Measurements from ENCODE around the gene FPGS.
"Not testable (repeated sequence)": the region's sequence is repeated elsewhere in the genome, so short reads cannot be mapped to it uniquely, and the experiment has no call there.

Gene FPGS

GRCh38 chr9:127802576-127803443 is at the start of gene FPGS:
TSS of gene FPGS (plus strand) at chr9:127802882. CDS start at chr9:127802925, 43 bp downstream.
- Histone ChIP-seq H3K27me3 (ENCODE audit: control insufficient read depth in 1 of 2, insufficient read depth in 2 of 2, low read length in 2 of 2) (no peaks in the 10 kb centered on the region), H3K4me3 (ENCODE audit: low read depth in 1 of 2, low read length in 2 of 2) (peak within 1 kb of the TSS; percentile 67 to 79), H3K27ac (ENCODE audit: low read depth, low read length) (peak within 1 kb of the TSS; percentile 90), H3K4me1 (ENCODE audit: insufficient read depth, low read length) (peaks cover 20% of the 10 kb centered on the region), H3K36me3 (ENCODE audit: insufficient read depth, low read length) (peaks cover 7% of the 10 kb centered on the region), H3K9ac (ENCODE audit: low read length) (peak within 1 kb of the TSS; percentile 81), H3K9me3 (ENCODE audit: low read length) (no peaks in the 10 kb centered on the region)

- Histone ChIP-seq H3K36me3 (ENCODE audit: insufficient read depth, low read length) (no peaks in the 10 kb centered on the region), H3K4me3 (ENCODE audit: low read depth in 1 of 2, low read length in 2 of 2) (no peak overlapping the region), H3K9ac (ENCODE audit: low read length) (no peak overlapping the region), H3K27ac (ENCODE audit: low read depth, low read length) (no peak overlapping the region), H3K9me3 (ENCODE audit: low read length) (no peaks in the 10 kb centered on the region), H3K4me1 (ENCODE audit: insufficient read depth, low read length) (no peaks in the 10 kb centered on the region), H3K27me3 (ENCODE audit: control insufficient read depth in 1 of 2, insufficient read depth in 2 of 2, low read length in 2 of 2) (peaks cover 9 to 29% of the 10 kb centered on the region in 2 donors)
These were observed 49.5 kb upstream of the FPGS start for GRCh38 chr9:127753148-127753547.

- H3K4me3 ChIP-seq (ENCODE audit: low read depth in 1 of 2, low read length in 2 of 2), result no peak overlapping the region
These were observed 49.1 kb upstream of the FPGS start for GRCh38 chr9:127753622-127754021.

GRCh38 chr9:127754099-127755060 is 48.3 kb upstream of the FPGS start:
- Histone ChIP-seq H3K4me1 (ENCODE audit: insufficient read depth, low read length) (no peaks in the 10 kb centered on the region), H3K27ac (ENCODE audit: low read depth, low read length) (no peak overlapping the region), H3K27me3 (ENCODE audit: control insufficient read depth in 1 of 2, insufficient read depth in 2 of 2, low read length in 2 of 2) (peaks cover 9 to 29% of the 10 kb centered on the region in 2 donors), H3K9me3 (ENCODE audit: low read length) (no peaks in the 10 kb centered on the region), H3K4me3 (ENCODE audit: low read depth in 1 of 2, low read length in 2 of 2) (no peak overlapping the region), H3K9ac (ENCODE audit: low read length) (no peak overlapping the region), H3K36me3 (ENCODE audit: insufficient read depth, low read length) (no peaks in the 10 kb centered on the region)

More at GRCh38 chr9:127753622-127754021, 49.1 kb upstream of the FPGS start:
- Histone ChIP-seq H3K27me3 (ENCODE audit: control insufficient read depth in 1 of 2, insufficient read depth in 2 of 2, low read length in 2 of 2) (peaks cover 9 to 29% of the 10 kb centered on the region in 2 donors), H3K4me1 (ENCODE audit: insufficient read depth, low read length) (no peaks in the 10 kb centered on the region), H3K9ac (ENCODE audit: low read length) (no peak overlapping the region), H3K36me3 (ENCODE audit: insufficient read depth, low read length) (no peaks in the 10 kb centered on the region), H3K27ac (ENCODE audit: low read depth, low read length) (no peak overlapping the region), H3K9me3 (ENCODE audit: low read length) (no peaks in the 10 kb centered on the region)

GRCh38 chr9:127755061-127756060 is 47.3 kb upstream of the FPGS start:
- H3K4me1 ChIP-seq (ENCODE audit: insufficient read depth, low read length), result no peaks in the 10 kb centered on the region
- H3K27me3 ChIP-seq (ENCODE audit: control insufficient read depth in 1 of 2, insufficient read depth in 2 of 2, low read length in 2 of 2), result peaks cover 9 to 29% of the 10 kb centered on the region in 2 donors
- no peak overlapping the region for H3K27ac ChIP-seq (ENCODE audit: low read depth, low read length)
- no peaks in the 10 kb centered on the region for H3K9me3 ChIP-seq (ENCODE audit: low read length)
- H3K9ac ChIP-seq (ENCODE audit: low read length), result no peak overlapping the region
- H3K36me3 ChIP-seq (ENCODE audit: insufficient read depth, low read length), result no peaks in the 10 kb centered on the region
- H3K4me3 ChIP-seq (ENCODE audit: low read depth in 1 of 2, low read length in 2 of 2), result no peak overlapping the region

GRCh38 chr9:127756233-127756632 is 46.4 kb upstream of the FPGS start:
- Histone ChIP-seq H3K4me3 (ENCODE audit: low read depth in 1 of 2, low read length in 2 of 2) (no peak overlapping the region), H3K9me3 (ENCODE audit: low read length) (no peaks in the 10 kb centered on the region), H3K27ac (ENCODE audit: low read depth, low read length) (no peak overlapping the region), H3K36me3 (ENCODE audit: insufficient read depth, low read length) (no peaks in the 10 kb centered on the region), H3K9ac (ENCODE audit: low read length) (no peak overlapping the region), H3K4me1 (ENCODE audit: insufficient read depth, low read length) (no peaks in the 10 kb centered on the region), H3K27me3 (ENCODE audit: control insufficient read depth in 1 of 2, insufficient read depth in 2 of 2, low read length in 2 of 2) (peaks cover 9 to 29% of the 10 kb centered on the region in 2 donors)

- H3K27me3 ChIP-seq (ENCODE audit: control insufficient read depth in 1 of 2, insufficient read depth in 2 of 2, low read length in 2 of 2), result peaks cover 9 to 28% of the 10 kb centered on the region in 2 donors
- not testable (repeated sequence) for H3K4me3 ChIP-seq (ENCODE audit: low read depth in 1 of 2, low read length in 2 of 2)
These were observed 45.9 kb upstream of the FPGS start for GRCh38 chr9:127756776-127757175.

GRCh38 chr9:127758843-127759242 is 43.8 kb upstream of the FPGS start:
- Histone ChIP-seq H3K9ac (ENCODE audit: low read length) (no peak overlapping the region), H3K27ac (ENCODE audit: low read depth, low read length) (no peak overlapping the region), H3K4me3 (ENCODE audit: low read depth in 1 of 2, low read length in 2 of 2) (no peak overlapping the region), H3K27me3 (ENCODE audit: control insufficient read depth in 1 of 2, insufficient read depth in 2 of 2, low read length in 2 of 2) (peaks cover 5 to 18% of the 10 kb centered on the region in 2 donors), H3K4me1 (ENCODE audit: insufficient read depth, low read length) (peaks cover 10% of the 10 kb centered on the region), H3K36me3 (ENCODE audit: insufficient read depth, low read length) (no peaks in the 10 kb centered on the region), H3K9me3 (ENCODE audit: low read length) (no peaks in the 10 kb centered on the region)

More at GRCh38 chr9:127756776-127757175, 45.9 kb upstream of the FPGS start:
- H3K27ac ChIP-seq (ENCODE audit: low read depth, low read length); H3K9ac ChIP-seq (ENCODE audit: low read length); H3K4me1 ChIP-seq (ENCODE audit: insufficient read depth, low read length); H3K36me3 ChIP-seq (ENCODE audit: insufficient read depth, low read length); H3K9me3 ChIP-seq (ENCODE audit: low read length): not testable (repeated sequence)

GRCh38 chr9:127761061-127761460 is 41.6 kb upstream of the FPGS start:
- Histone ChIP-seq H3K27me3 (ENCODE audit: control insufficient read depth in 1 of 2, insufficient read depth in 2 of 2, low read length in 2 of 2) (peaks cover 0 to 9% of the 10 kb centered on the region in 2 donors), H3K4me3 (ENCODE audit: low read depth in 1 of 2, low read length in 2 of 2) (no peak overlapping the region), H3K9me3 (ENCODE audit: low read length) (no peaks in the 10 kb centered on the region), H3K36me3 (ENCODE audit: insufficient read depth, low read length) (no peaks in the 10 kb centered on the region), H3K9ac (ENCODE audit: low read length) (no peak overlapping the region), H3K4me1 (ENCODE audit: insufficient read depth, low read length) (peaks cover 10% of the 10 kb centered on the region), H3K27ac (ENCODE audit: low read depth, low read length) (no peak overlapping the region)

GRCh38 chr9:127761491-127761956 is 41.2 kb upstream of the FPGS start:
- Histone ChIP-seq H3K4me3 (ENCODE audit: low read depth in 1 of 2, low read length in 2 of 2) (no peak overlapping the region), H3K27me3 (ENCODE audit: control insufficient read depth in 1 of 2, insufficient read depth in 2 of 2, low read length in 2 of 2) (peaks cover 0 to 9% of the 10 kb centered on the region in 2 donors), H3K9ac (ENCODE audit: low read length) (no peak overlapping the region), H3K9me3 (ENCODE audit: low read length) (no peaks in the 10 kb centered on the region), H3K27ac (ENCODE audit: low read depth, low read length) (no peak overlapping the region), H3K4me1 (ENCODE audit: insufficient read depth, low read length) (peaks cover 10% of the 10 kb centered on the region), H3K36me3 (ENCODE audit: insufficient read depth, low read length) (no peaks in the 10 kb centered on the region)
